CD4-positive, alpha-beta T cell (primary cell): ENCODE measurements around the gene CD34. TPM values are rescaled to one million over a fixed set of nuclear protein-coding genes. Genes with fewer than 3 reads are reported as not detected.
A peak's percentile ranks its signal among the peaks of the same experiment; 100 is the strongest.

Experiments used
- ATAC-seq: fragments of 200-7000 bp; cut with Tn5 transposase; one replicate; pipeline ENCODE4 v1.10.0; 2022; ENCODE audit warnings: mild to moderate bottlenecking; ENCODE audit not compliant: poor library complexity
- CTCF ChIA-PET: fragments of 350-600 bp; sonication (Branson Sonifier 250); formaldehyde crosslinking; loops from one replicate; lab custom pipeline; 2021; ENCODE audit warnings: antibody characterized with exemption, inconsistent platforms; lab: Charles Lee
- POLR2A ChIA-PET: fragments of 350-600 bp; sonication (Branson Sonifier 250); formaldehyde crosslinking; loops from one replicate; lab custom pipeline; 2021; ENCODE audit warnings: antibody characterized with exemption, inconsistent platforms; lab: Charles Lee
- DNase-seq, 14 experiments: peaks; one replicate each; pipeline ENCODE4 v3.0.0-alpha.2; 2013 to 2020; ENCODE audit warnings: mixed read lengths in 2 of 14
- H3K27ac ChIP-seq, 2 donors: one replicate each; pipeline versions ENCODE4 v1.5.1 to v1.7.0; 2013; ENCODE audit warnings: low read length in 2 of 2, low read depth in 1 of 2, mild to moderate bottlenecking in 1 of 2
- H3K27me3 ChIP-seq, 2 experiments: 1 replicate in 1 of 2; 2 replicates in 1 of 2; pipeline versions ENCODE4 v1.6.1 to v1.7.0; 2013; ENCODE audit warnings: low read length in 2 of 2, control low read depth in 1 of 2, mild to moderate bottlenecking in 1 of 2, moderate library complexity in 1 of 2; ENCODE audit not compliant: insufficient read depth in 2 of 2, control insufficient read depth in 1 of 2
- H3K36me3 ChIP-seq: one replicate; pipeline ENCODE4 v1.6.1; 2013; ENCODE audit warnings: low read length, control low read depth; ENCODE audit not compliant: insufficient read depth
- H3K4me1 ChIP-seq: one replicate; pipeline ENCODE4 v1.6.1; 2013; ENCODE audit warnings: low read length, control low read depth; ENCODE audit not compliant: insufficient read depth
- H3K4me3 ChIP-seq: one replicate; pipeline ENCODE4 v1.5.1; 2013; ENCODE audit warnings: mild to moderate bottlenecking, low read length, moderate library complexity
- H3K9me3 ChIP-seq, 2 experiments: 1 replicate in 1 of 2; 2 replicates in 1 of 2; pipeline versions ENCODE4 v1.6.1 to v1.7.0; 2013; ENCODE audit warnings: low read length in 2 of 2, mild to moderate bottlenecking in 2 of 2, control low read depth in 1 of 2, moderate library complexity in 1 of 2; ENCODE audit not compliant: control insufficient read depth in 1 of 2, insufficient read depth in 1 of 2
- H3K27ac Mint-ChIP-seq: one replicate; pipeline ENCODE4 v1.8.0; 2020; ENCODE audit warnings: mixed read lengths
- H3K27me3 Mint-ChIP-seq: one replicate; pipeline ENCODE4 v1.8.0; 2021; ENCODE audit warnings: mixed read lengths
- H3K36me3 Mint-ChIP-seq: one replicate; pipeline ENCODE4 v1.8.0; 2021; ENCODE audit warnings: low read depth, mixed read lengths
- H3K4me1 Mint-ChIP-seq: one replicate; pipeline ENCODE4 v1.8.0; 2021; ENCODE audit warnings: low read depth, mixed read lengths
- H3K4me3 Mint-ChIP-seq: one replicate; pipeline ENCODE4 v1.8.0; 2020; ENCODE audit warnings: mild to moderate bottlenecking, mixed read lengths
- H3K9me3 Mint-ChIP-seq: one replicate; pipeline ENCODE4 v1.8.0; 2020; ENCODE audit warnings: mixed read lengths
- intact Hi-C, 2 experiments: fragments of 100-400 bp; cut with DNase I in 1 of 2; cut with micrococcal nuclease in 1 of 2; formaldehyde crosslinking; loops; one replicate each; pipeline versions ENCODE4 v1.15.1 to v1.9.0; 2023 to 2025; cut with DNase I, micrococcal nuclease
- total RNA-seq, 174 experiments: library from RNA in 2 of 174; stranded (reverse) in 2 of 174; gene quantifications; one replicate each; pipeline ENCODE4 v1.2.3 and lab custom pipeline; 2021 to 2026
- TF ChIP-seq, protein P1 (sequence below): fragments of 200-600 bp; IDR thresholded peaks from one replicate; pipeline ENCODE4 v1.8.0; 2022; ENCODE audit warnings: antibody characterized with exemption, mild to moderate bottlenecking

The CD34 gene
- total RNA-seq, 2 experiments from 2014 or later: not detected

DNA sequence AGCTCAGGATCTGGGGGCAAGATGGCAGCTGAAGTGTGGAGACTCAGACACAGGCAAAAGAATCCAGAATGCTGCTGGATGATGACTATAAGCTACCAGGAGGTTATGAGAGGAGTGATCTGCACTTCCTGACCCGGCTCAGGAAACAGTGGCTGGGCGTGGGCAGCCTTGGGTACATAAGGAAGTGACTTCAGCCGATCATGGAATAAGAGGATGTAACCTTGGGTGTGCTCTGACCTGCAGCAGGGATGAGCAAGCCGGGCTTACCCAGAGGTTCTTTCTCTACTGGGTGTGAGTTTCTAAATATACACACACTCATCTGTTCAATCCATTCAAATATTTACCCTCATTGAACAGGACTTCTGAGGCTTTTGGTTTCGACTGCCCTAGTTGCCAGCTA is 62.7 kb downstream of the CD34 start:
- TF ChIP-seq, protein P1, sequence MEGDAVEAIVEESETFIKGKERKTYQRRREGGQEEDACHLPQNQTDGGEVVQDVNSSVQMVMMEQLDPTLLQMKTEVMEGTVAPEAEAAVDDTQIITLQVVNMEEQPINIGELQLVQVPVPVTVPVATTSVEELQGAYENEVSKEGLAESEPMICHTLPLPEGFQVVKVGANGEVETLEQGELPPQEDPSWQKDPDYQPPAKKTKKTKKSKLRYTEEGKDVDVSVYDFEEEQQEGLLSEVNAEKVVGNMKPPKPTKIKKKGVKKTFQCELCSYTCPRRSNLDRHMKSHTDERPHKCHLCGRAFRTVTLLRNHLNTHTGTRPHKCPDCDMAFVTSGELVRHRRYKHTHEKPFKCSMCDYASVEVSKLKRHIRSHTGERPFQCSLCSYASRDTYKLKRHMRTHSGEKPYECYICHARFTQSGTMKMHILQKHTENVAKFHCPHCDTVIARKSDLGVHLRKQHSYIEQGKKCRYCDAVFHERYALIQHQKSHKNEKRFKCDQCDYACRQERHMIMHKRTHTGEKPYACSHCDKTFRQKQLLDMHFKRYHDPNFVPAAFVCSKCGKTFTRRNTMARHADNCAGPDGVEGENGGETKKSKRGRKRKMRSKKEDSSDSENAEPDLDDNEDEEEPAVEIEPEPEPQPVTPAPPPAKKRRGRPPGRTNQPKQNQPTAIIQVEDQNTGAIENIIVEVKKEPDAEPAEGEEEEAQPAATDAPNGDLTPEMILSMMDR: no peak
- peaks cover 49% of the 10 kb centered on the region for H3K36me3 ChIP-seq
- POLR2A ChIA-PET: interaction anchor here (0.8 to 3.8 kb wide), 3 partner anchors 23 to 25 kb away, joined by 3 to 15 read pairs (median 4); no protein-coding TSS in a partner anchor
- Mint-ChIP-seq H3K27ac (peak overlapping the region; percentile 61), H3K27me3 (no peaks in the 10 kb centered on the region), H3K4me3 (peak overlapping the region; percentile 42), H3K9me3 (no peaks in the 10 kb centered on the region), H3K4me1 (peaks cover 96% of the 10 kb centered on the region), H3K36me3 (peaks cover 79% of the 10 kb centered on the region)
- intact Hi-C loops: loop anchor here in 1 of 2 experiments (2.0 kb wide), 1 partner anchor 15 kb away; no protein-coding TSS in a partner anchor
- DNase-seq (peak in 4 of 14 experiments; percentile 49 to 75 (median 62)), ATAC-seq (peak; percentile 63)
- CTCF ChIA-PET: interaction anchor here (1.5 to 3.9 kb wide), 2 partner anchors 21 to 25 kb away, joined by 3 to 21 read pairs; no protein-coding TSS in a partner anchor
- no peaks in the 10 kb centered on the region for H3K9me3 ChIP-seq
- H3K27me3 ChIP-seq: no peaks in the 10 kb centered on the region
- H3K27ac ChIP-seq: no peak overlapping the region
- H3K4me3 ChIP-seq: no peak overlapping the region
- H3K4me1 ChIP-seq: peaks cover 72% of the 10 kb centered on the region

DNA sequence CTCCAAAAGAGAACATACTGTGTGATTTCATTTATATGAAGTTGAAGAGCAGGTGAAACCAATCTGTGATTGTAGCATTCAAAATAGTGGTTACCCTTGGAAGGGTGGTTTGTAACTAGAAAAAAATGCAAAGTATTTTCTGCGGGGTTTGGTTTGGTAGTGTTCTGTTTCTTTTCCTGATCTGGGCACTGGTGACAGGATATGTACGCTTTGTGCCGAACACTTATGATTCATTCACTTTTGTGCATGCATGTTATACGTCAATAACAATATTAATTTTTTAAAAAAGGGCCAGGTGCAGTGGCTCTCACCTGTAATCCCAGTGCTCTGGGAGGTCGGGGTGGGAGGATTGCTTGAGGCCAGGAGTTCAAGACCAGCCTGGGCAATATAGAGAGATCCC is 63.8 kb downstream of the CD34 start:
- POLR2A ChIA-PET: interaction anchor here (1.3 to 3.8 kb wide), 2 partner anchors 24 to 26 kb away, joined by 3 to 15 read pairs; no protein-coding TSS in a partner anchor
- H3K9me3 Mint-ChIP-seq: no peaks in the 10 kb centered on the region
- H3K27ac ChIP-seq: no peak overlapping the region
- peaks cover 96% of the 10 kb centered on the region for H3K4me1 Mint-ChIP-seq
- ATAC-seq: no peak
- H3K27me3 Mint-ChIP-seq: no peaks in the 10 kb centered on the region
- peaks cover 51% of the 10 kb centered on the region for H3K36me3 ChIP-seq
- CTCF ChIA-PET: interaction anchor here (3.9 kb wide), 1 partner anchor 22 kb away, joined by 21 read pairs; no protein-coding TSS in a partner anchor
- H3K4me1 ChIP-seq: peaks cover 64% of the 10 kb centered on the region
- intact Hi-C loops: no loop called here
- TF ChIP-seq, protein P1: no peak
- no peaks in the 10 kb centered on the region for H3K27me3 ChIP-seq
- no peak for DNase-seq
- H3K9me3 ChIP-seq: no peaks in the 10 kb centered on the region
- no peak overlapping the region for H3K4me3 ChIP-seq
- H3K36me3 Mint-ChIP-seq: peaks cover 76% of the 10 kb centered on the region
- no peak overlapping the region for H3K4me3 Mint-ChIP-seq
- no peak overlapping the region for H3K27ac Mint-ChIP-seq

DNA sequence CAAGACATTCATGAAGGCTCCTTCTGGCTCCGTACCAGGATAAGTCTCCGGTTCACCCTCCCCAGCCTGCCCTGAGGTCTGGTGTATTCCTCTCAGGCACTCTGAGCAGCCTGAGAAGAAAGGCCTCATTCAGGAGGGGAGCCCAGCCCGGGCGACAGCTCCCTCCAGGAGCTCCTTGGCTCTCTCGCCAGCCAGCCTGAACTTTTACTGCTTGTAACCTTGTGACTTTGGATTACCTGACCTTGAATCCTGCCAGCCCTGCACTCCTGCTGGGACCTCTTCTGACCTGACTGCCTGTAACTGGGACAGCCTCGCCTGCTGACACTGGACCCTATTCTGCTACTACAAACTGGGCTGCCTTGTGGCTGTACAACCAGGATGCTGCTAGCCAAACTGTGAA is 65.8 kb downstream of the CD34 start:
- ATAC-seq (no peak), DNase-seq (no peak)
- peaks cover 54% of the 10 kb centered on the region for H3K4me1 ChIP-seq
- no peaks in the 10 kb centered on the region for H3K9me3 ChIP-seq
- ChIA-PET POLR2A (no interaction called here), CTCF (interaction anchor here (1.0 kb wide), 1 partner anchor 21 kb away, joined by 4 read pairs; no protein-coding TSS in a partner anchor)
- Mint-ChIP-seq H3K9me3 (no peaks in the 10 kb centered on the region), H3K36me3 (peaks cover 69% of the 10 kb centered on the region), H3K4me3 (no peak overlapping the region), H3K4me1 (peaks cover 92% of the 10 kb centered on the region), H3K27ac (peak overlapping the region; percentile 5), H3K27me3 (no peaks in the 10 kb centered on the region)
- H3K36me3 ChIP-seq: peaks cover 44% of the 10 kb centered on the region
- no peaks in the 10 kb centered on the region for H3K27me3 ChIP-seq
- H3K27ac ChIP-seq: no peak overlapping the region
- intact Hi-C loops: loop anchor here in 1 of 2 experiments (2.0 kb wide), 1 partner anchor 16 kb away; no protein-coding TSS in a partner anchor
- no peak overlapping the region for H3K4me3 ChIP-seq
- TF ChIP-seq, protein P1: no peak
